ENCODE results near the gene DLX2.
A peak's percentile ranks its signal among the peaks of the same experiment; 100 is the strongest.
"Not testable (repeated sequence)": the region's sequence is repeated elsewhere in the genome, so short reads cannot be mapped to it uniquely, and the experiment has no call there.

DLX2 gene

DNA sequence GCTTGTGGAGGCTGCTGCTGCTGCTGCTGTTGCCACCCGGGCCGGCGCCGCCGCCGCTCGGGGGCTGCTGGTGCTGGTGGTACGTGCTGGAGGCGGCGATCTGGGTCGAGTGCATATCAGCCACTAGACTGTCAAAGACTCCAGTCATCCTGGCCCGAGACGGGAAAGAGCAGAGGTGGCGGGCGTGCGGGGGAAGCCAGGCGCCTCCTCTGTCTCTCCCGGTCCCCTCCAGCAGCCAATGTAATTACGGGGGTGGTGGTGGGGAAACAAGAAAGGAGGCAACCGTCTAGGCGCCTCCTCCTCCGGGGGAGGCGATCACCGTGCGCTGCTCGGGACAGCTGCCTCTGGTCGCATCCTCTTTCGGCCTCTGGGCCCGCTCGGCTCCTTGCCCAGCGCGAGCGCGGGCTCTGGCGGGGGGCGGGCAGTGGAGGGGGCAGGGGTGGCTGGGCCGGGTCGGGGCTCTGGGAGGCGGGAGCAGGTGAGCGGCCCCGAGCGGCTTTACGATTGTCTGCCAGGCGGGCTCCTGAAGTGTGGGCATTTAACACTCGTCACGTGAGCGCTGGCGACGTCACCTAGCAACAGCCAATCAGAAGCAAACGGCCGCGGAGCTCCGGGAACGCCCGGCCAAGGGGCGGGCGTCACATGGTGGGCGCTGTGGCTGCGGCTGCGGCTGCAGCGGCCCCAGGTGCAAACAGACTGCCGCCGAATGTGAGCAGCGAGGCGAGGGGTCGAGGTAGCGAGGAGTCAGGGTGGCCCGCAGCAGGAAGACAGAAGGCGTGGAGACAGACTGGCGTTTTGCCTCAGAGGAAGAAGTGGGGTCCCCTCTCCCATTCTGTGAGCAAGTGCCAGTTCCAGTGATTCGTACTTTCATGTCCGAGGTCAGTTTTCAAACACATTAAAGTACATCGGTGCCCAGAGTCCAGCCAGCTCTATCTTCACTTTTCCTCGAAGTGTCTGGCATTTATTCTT lies at the start of gene DLX2:
TSS of gene DLX2 (minus strand) at position 510 of the 969 bp plus-strand sequence. CDS start at position 148, 362 bp downstream.
- DNase-seq (ENCODE audit: low spot score), result peak; percentile 92

DNA sequence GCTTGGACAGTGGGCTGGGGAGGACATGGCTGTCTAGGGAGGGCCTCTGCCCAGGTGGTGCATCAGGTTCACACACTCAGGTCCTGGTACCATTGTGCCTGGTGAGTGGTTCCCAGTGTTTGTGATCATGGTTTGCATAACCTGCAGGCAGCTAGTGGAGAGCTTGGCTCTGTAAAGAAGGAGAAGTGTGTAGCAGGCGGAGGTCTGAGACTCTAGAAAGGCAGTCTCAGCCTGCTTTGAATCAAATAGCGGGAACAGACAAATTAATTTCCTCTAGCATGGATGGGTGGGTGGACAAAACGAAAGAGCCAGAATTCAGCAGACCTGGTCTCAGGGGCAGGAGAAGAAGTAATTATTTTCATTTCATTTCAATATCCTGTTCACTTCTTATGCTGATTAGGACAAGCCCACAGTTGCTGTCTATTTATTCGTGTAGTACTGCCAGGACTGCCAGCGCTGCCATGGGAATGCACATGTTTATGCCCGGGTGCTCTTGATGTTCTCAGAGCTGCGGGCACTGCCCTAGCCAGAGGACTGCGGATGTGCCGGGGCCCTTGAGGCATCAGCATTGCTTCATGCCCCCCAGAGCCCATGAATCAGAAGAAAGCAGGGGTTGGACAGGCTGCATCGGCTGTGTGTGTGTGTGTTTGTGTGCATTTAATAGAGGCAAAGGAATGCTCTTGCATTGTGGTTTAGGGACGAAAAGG lies 45.4 kb upstream of the DLX2 start:
- peak; percentile 69 for DNase-seq (ENCODE audit: low spot score)

DNA sequence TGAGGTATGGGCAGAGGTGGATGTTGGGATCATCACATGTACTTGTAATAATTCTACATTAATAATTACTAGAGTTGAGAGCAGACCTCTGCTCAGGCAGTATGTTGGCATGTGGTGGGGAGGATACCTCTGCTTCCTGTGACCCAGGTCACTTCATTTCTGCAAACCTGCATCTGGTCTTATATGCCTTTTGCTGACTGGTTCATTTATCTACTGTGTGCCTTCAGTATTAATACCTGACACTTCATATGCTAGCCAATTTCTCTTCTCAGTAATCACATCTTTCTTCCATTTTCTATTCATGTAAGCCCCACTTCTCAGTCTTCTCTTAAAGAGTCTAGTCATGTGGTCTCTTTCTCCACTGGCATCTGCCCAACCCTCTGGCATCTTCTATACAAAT lies 41.1 kb upstream of the DLX2 start:
- no peak for DNase-seq (ENCODE audit: low spot score)

DNA sequence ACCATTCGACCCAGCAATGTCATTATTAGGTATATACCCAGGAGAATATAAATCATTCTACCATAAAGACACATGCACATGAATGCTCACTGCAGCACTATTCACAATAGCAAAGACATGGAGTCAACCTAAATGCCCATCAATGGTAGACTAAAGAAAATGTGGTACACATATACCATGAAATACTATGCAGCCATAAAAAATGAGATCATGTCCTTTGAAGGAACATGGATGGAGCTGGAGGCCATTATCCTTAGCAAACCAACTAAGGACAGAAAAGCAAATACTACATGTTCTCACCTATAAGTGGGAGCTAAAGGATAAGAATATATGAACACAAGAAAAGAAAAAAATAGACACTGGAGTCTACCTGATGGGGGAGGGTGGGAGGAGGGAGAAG lies 36.0 kb upstream of the DLX2 start:
- DNase-seq (ENCODE audit: low spot score), result not testable (repeated sequence)

DNA sequence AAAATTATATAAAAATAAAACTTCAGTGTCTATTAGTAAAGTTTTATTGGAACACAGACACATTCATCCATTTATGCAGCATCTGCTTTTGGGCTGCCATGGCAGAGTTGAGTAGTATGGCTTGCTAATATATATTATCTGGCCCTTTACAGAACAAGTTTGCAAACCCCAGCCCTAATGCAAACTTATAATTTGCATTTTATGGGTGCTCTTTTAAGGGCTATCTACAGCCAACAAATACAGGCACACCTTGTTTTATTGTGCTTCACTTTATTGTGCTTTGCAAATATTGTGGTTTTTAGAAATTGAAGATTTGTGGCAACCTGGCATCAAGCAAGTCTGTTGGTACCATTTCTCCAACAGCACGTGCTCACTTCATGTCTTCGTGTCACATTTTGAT lies 35.2 kb upstream of the DLX2 start:
- DNase-seq (ENCODE audit: low spot score), result no peak

DNA sequence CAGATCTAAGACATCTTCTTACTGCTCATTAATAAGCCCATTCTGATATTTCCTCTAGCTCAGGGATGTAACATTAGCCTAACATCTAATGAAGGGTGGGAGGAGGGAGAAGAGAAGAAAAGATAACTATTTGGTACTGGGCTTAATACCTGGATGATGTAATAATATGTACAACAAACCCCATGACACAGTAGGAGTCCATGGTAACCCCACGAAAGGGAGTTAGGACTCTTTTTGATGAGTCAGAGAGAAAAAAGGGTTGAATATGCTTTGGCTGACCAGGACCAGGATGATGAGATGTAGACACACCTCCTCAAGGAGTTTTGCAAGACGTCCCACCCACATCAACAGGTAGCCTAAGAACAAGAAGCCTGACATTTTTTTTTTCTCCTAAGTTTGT lies 34.4 kb upstream of the DLX2 start:
- DNase-seq (ENCODE audit: low spot score), result no peak

DNA sequence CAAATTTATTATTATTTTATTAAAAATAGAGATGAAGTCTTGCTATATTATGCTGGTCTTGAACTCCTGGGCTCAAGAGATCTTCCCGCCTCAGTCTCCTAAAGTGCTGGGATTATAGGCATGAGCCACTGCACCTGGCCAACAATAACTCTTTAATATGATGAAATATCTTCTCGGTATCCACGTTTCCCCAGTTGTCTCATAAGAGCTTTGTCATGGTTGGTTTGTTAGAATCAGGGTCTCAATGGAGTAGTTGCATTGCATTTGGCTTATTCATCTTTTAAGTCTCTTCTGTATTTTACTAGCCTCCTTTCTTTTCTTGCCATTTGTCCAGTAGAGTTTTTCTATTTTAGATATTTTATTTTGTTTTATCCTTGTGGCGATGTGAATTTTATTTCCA lies 32.7 kb upstream of the DLX2 start:
- DNase-seq (ENCODE audit: low spot score), result no peak

DNA sequence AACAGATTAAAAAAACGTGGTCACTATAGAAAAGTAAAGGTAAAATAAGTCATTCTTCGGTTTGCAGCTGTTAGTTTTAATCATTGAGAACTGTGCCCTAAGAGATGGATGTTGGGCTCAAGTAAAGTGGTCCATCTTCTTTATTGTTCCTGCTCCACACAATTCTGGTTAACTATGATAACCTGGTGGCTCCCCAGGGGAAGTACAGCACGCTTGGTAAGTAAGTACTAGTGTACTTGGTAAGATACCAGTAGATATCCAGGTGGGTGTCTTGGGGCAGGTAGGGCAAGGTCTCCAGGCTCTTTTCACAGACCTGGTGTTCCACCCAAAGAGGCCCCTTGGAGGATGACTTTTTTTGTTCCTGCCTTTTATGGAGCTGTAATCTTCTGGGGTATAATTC lies 31.6 kb upstream of the DLX2 start:
- DNase-seq (ENCODE audit: low spot score), result no peak

DNA sequence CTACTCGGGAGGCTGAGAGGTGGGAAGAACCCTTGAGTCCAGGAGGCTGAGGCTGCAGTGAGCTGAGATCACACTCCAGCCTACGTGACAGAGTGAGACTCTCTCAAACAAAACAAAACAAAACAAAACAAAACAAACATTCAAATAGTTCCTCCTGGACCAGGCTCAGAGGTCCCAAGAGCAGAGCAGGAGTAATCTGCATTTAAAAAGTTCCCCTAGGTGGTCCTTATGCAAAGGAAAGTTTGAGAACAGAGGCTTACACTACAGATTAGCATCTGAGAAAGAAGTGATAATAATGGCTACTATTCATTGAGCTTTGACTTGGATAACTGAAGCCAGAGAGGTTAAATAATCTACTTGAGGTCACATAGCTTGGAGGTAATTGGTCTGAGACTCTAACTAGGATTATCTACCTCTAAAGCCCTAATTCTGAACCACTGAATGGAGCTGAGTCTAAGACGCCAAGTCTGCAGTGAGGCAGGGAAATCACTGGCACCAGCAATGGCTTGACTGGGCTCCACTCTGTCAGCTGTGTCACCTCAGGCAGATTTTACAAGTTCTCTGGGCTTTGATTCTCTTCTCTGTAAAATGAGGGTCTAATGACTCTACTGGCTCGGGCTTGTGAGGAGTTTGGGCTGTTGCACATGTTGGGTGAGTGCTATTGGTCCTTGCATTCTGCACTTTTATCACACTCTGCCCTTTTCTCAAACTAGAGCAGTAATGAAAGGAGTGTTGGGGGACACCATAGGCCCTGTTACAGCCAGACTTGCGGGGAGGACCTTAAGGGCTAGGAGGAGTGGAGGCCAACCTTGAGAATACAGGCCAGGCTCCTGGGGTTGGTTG lies 29.2 kb upstream of the DLX2 start:
- DNase-seq (ENCODE audit: low spot score), result no peak

DNA sequence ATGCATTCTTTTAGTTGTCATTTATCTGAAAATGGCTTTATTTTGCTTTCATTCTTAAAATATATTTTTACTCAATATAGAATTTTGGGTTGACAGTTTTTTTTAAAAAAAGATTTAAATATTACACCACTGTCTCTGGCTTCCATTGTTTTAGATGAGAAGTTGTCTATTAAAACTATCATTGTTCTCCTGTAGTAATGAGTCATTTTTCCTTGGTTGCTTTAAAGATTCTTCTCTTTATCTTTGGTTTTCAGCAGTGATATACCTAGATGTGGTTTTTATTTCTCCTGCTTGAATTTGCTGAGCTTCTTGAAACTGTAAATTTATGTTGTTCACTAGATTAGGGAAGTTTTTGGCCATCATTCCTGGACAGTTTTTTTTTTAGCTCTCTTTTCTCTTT lies 26.7 kb upstream of the DLX2 start:
- no peak for DNase-seq (ENCODE audit: low spot score)

DNA sequence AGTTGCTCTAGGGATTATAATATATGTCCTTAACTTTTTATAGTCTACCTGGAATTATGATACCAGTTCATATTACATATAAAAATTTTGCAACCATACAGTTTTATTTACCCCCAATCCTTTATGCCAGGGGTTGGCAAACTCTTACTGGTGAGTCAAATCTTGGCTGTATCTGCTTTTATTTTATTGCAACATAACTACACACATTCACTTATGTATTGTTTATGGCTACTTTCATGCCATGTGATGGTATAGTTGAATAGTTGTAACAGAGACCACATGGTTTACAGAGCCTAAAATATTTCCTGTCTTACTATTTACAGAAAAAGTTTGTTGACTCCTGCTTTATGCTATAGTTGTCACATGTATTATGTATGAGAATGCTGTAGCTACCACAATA lies 25.8 kb upstream of the DLX2 start:
- DNase-seq (ENCODE audit: low spot score), result no peak

DNA sequence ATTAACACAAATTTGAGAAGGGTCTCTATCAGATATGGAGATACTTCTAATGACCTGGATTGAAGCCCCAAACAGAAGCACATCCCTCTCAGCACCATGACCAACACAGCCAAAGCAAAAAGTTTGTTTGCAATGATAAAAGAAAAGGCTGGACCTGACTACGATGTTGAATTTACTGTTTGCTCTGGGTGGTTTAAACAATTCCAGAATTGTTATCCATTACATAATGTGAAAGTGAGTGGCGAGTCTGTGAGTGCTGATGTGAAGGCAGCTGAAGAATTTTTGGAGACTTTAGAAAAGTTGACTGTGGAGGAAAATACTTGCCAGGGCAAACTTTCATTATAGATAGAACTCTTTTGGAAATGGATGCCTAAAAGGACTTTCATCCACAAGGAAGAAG lies 17.4 kb upstream of the DLX2 start:
- no peak for DNase-seq (ENCODE audit: low spot score)

DNA sequence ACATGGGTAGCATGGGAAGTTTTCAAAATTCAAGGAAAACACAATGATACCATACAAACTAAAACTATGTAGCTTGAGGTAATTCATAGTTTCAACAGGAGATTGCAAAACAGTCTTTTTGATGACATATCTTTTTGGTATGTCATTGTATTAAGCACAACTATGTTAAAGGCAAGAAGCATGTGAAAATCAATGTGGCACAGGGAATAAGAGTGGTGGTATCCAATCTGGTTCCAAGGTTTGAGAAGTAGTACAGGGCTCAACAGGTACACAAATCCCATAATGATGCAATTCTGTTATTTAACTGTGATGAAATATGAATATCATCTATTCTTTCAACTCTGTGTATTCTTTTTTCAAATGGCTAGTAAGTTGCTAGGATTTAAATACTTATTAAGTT lies 16.4 kb upstream of the DLX2 start:
- DNase-seq (ENCODE audit: low spot score), result peak; percentile 48

DNA sequence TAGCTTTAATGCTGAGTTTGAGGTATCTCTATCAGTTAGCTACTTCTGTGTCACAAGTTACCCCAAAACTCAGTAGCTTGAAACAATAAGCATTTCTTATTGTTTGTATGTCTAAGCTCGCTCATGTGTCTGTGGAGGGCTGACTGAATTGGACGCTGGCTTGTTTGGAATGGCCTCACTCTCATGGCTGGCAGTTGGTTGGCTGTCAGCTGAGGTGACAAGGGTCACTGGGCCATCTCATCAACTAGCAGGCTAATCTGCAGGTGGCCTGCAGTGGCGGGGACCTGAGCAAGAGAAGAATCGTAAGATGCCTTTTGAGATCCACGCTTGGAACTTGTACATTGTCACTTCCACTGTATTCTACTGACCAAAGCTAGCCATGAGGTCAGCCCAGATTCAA lies 13.4 kb upstream of the DLX2 start:
- DNase-seq (ENCODE audit: low spot score), result no peak

DNA sequence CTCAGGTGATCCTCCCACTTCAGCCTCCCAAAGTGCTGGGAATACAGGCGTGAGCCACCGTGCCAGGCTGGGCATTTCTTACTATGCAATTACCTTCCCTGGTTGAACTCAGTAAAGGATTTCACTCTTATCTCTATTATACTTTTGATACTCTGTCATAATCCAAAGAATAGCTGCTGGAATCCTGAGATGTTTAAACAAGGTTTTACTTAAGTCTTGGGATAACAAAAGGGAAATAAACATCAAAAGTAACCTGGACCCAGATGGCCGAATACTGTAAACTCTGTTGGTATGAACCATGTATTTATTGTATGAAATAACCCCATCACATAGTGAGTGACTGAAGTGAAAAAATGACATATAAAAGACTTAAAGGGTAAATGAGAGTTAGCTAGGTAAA lies 11.9 kb upstream of the DLX2 start:
- no peak for DNase-seq (ENCODE audit: low spot score)

DNA sequence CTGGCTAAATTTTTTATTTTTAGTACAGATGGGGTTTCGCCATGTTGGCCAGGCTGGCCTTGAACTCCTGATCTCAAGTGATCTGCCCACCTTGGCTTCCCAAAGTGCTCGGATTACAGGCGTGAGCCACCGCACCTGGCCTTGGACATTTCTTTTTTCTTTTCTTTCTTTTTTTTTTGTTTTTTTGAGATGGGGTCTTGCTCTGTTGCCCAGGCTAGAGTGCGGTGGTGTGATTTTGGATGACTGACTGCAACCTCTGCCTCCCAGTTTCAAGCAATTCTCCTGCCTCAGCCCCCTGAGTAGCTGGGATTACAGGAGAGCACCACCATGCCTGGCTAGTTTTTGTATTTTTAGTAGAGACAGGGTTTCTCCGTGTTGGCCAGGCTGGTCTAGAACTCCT lies 11.5 kb upstream of the DLX2 start:
- DNase-seq (ENCODE audit: low spot score), result not testable (repeated sequence)

DNA sequence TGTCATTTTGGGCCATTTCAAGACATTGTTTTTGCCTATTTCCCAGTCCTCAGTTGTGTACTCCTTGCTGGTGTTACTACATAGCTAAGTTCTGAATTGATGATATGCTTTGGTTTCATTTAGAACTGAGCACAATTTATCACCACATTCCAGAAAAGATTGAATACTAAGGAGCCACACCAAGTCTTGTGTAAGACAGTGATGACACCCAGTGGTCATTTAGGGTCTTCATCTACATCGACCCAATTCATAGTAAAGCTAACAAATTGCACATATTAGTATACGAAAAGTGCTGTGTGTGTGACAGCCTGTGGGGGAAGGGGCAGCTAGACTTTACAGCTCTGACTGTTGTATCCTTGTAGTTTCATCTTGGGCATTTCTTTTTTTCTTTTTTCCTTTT lies 10.9 kb upstream of the DLX2 start:
- peak; percentile 36 for DNase-seq (ENCODE audit: low spot score)

DNA sequence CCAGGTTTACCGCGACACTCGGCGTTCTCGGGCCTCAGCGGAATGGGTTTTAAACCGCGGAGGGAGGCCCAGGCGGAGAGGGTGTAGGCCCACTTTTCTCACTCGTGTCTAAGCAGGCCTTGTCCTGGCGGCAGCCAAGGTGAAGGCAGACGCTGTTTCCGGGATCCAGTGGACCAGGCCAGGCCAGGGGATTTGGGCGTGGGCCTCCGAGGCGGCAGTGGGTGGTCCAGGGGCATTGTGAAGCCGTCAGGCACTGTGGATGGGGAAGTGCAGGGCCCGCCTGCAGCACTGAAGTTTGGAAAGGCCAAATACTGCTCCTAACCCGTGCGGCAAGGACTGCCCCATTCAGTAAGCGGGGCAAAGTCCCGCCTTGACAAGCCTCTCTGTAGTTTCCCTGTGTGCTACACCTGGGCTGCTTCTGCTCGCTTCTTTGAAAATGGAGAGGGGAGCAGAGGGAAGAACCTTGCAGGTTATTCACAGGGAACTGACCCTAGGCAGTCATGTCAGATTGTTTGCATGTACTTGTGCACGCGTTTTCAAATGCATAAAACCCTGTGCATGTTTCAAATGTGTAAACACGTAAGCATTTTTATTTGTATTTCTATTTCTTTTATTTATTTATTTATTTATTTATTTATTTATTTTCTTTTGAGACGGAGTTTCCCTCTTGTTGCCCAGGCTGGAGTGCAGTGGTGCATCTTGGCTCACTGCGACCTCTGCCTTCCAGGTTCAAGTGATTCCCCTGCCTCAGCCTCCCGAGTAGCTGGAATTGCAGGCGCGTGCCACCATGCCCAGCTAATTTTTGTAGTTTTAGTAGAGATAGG lies 7.5 kb upstream of the DLX2 start:
- DNase-seq (ENCODE audit: low spot score), result no peak

DNA sequence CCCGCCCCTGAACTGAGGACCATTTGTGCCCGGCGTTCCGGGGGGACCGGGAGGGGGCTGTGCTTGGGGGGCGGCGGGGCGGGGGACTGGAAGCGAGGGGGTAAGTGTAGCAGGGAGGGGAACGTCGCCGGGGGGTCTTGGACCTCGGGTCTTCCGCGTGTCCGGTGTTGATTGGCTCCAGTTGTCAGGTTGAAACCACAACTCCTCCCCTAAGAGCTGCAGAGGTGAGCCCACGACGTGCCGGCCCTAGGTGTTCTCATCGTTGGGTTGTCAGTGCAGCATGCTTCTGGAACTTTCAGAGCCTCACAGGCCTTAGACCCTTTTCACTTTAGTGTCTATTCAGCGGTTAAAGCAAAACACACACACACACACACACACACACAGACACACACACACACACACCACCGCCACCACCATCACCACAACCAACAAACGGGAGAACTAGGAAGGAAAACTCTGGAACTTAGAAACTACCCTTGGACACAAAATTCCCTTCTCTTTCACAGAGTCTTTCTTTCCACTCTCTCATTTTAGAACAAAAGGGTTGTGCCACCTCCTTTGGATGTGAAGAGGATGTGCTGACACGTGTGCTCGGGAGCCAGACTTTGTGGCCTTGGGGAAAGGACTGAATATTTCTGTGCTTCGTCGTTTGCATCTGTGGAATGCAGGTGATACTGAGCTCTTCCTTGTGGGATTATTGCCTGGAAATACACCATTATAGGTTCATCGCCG lies 6.7 kb upstream of the DLX2 start:
- DNase-seq (ENCODE audit: low spot score), result no peak

DNA sequence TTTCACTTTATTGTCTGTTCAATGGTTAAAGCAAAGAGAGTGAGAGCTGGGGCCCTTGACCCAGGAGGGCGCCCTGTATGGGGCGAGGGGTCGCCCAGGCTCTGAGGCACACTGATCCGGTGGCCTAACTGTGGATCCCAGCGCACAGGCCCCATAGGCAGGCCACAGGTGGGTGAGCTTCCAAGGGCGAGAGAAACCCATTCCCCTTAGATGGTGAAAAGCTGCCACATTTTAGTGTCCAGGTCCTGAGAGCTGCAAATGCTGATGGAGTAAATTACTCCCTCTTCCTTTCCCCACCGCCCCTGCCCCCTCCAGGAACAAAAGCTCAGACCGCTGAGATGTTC lies 5.9 kb upstream of the DLX2 start:
- DNase-seq (ENCODE audit: low spot score), result no peak

Measured in AG08395 (cell line).